GM12878 (cell line): ENCODE results near the gene DLG2. TPM values are rescaled to one million over a fixed set of nuclear protein-coding genes. Genes with fewer than 3 reads are reported as not detected.

ENCODE experiments used
- ATAC-seq: fragments of 200-7000 bp; cut with Tn5 transposase; 3 replicates; pipeline ENCODE4 v1.9.1; 2020; ENCODE audit warnings: mild to moderate bottlenecking, moderate library complexity
- BruUV-seq: library from RNA; stranded (reverse); fragments of 400-500 nt; replicated peaks from 2 replicates; lab custom pipeline; 2021; lab: Mats Ljungman, UMichigan
- CTCF ChIA-PET: fragments of 300-600 bp; sonication (Branson Sonifier 250); formaldehyde crosslinking; extraction: SDS; loops from one replicate; lab custom pipeline; 2021; ENCODE audit warnings: inconsistent platforms; lab: Yijun Ruan, JAX
- POLR2A ChIA-PET: fragments of 350-600 bp; formaldehyde crosslinking; extraction: SDS; loops from one replicate; lab custom pipeline; 2021; ENCODE audit warnings: inconsistent platforms; lab: Charles Lee
- RAD21 ChIA-PET: fragments of 300-600 bp; sonication (Branson Sonifier 250); formaldehyde crosslinking; loops from one replicate; lab custom pipeline; 2023; ENCODE audit warnings: antibody characterized with exemption; ENCODE audit not compliant: unreplicated experiment; lab: Charles Lee
- SMC1A ChIA-PET: fragments of 300-600 bp; sonication (Branson Sonifier 250); formaldehyde crosslinking; loops from one replicate; lab custom pipeline; 2023; ENCODE audit not compliant: unreplicated experiment, uncharacterized antibody; lab: Charles Lee
- DNase-seq: peaks from one replicate; pipeline ENCODE4 v3.0.0-alpha.2; 2011; ENCODE audit warnings: low read depth, low spot score
- FAIRE-seq: peaks from 3 replicates; lab custom pipeline; 2011; peaks lifted over from hg19 to GRCh38; lab: Jason Lieb, UNC
- H2AFZ ChIP-seq: 2 replicates; pipeline ENCODE4 v1.6.0; 2011; ENCODE audit warnings: low read depth, low read length, control low read depth; ENCODE audit not compliant: control insufficient read depth
- H3K27ac ChIP-seq: 2 replicates; pipeline ENCODE4 v1.5.1; 2011; ENCODE audit warnings: control low read depth; ENCODE audit not compliant: control insufficient read depth, insufficient read depth
- H3K27me3 ChIP-seq, 2 experiments: replicated peaks in 1 of 2; 2 replicates each; pipeline versions ENCODE4 v1.6.0 to v1.6.1; 2011; ENCODE audit warnings: low read length in 1 of 2; ENCODE audit not compliant: control insufficient read depth in 2 of 2, insufficient read depth in 2 of 2
- H3K36me3 ChIP-seq, 2 experiments: 2 replicates each; pipeline ENCODE4 v1.5.1; 2011; ENCODE audit warnings: low read length in 1 of 2; ENCODE audit not compliant: control insufficient read depth in 2 of 2, insufficient read depth in 2 of 2
- H3K4me1 ChIP-seq: 2 replicates; pipeline ENCODE4 v1.6.1; 2011; ENCODE audit warnings: mild to moderate bottlenecking, low read length, moderate library complexity, mixed read lengths; ENCODE audit not compliant: control insufficient read depth, insufficient read depth
- H3K4me2 ChIP-seq: 2 replicates; pipeline ENCODE4 v1.6.0; 2011; ENCODE audit warnings: control low read depth; ENCODE audit not compliant: control insufficient read depth, insufficient read depth
- H3K4me3 ChIP-seq: fragments of 200-600 bp; sonication (generic); 2 replicates; pipeline ENCODE4 v1.5.1; 2016
- H3K79me2 ChIP-seq: 2 replicates; pipeline ENCODE4 v1.6.0; 2011; ENCODE audit warnings: low read length; ENCODE audit not compliant: control insufficient read depth, insufficient read depth
- H3K9ac ChIP-seq: 2 replicates; pipeline ENCODE4 v1.8.0; 2011; ENCODE audit warnings: low read length, control low read depth, mixed read lengths; ENCODE audit not compliant: control insufficient read depth, insufficient read depth
- H3K9me3 ChIP-seq: replicated peaks from 3 replicates; pipeline ENCODE4 v1.5.1; 2011; ENCODE audit warnings: mild to moderate bottlenecking, low read length; ENCODE audit not compliant: control insufficient read depth, insufficient read depth
- H4K20me1 ChIP-seq: 2 replicates; pipeline ENCODE4 v1.6.0; 2011; ENCODE audit not compliant: control insufficient read depth, insufficient read depth
- BCL11A ChIP-seq: IDR thresholded peaks from 2 replicates; pipeline ENCODE4 v1.6.1; 2011; ENCODE audit warnings: low read depth, low read length
- CBX3 ChIP-seq: fragments of 200-600 bp; sonication (generic); IDR thresholded peaks from 2 replicates; pipeline ENCODE4 v1.6.1; 2016; ENCODE audit warnings: low read depth, borderline replicate concordance
- DPF2 ChIP-seq: fragments of 450-650 bp; IDR thresholded peaks from 2 replicates; pipeline ENCODE4 v1.6.1; 2017; ENCODE audit warnings: mild to moderate bottlenecking
- MEF2A ChIP-seq: IDR thresholded peaks from 2 replicates; pipeline ENCODE4 v1.6.1; 2011; ENCODE audit warnings: low read depth, mild to moderate bottlenecking, low read length, moderate library complexity; ENCODE audit not compliant: insufficient read depth
- MYB ChIP-seq: fragments of 150-350 bp; IDR thresholded peaks from 2 replicates; pipeline ENCODE4 v1.6.1; 2014; ENCODE audit warnings: mild to moderate bottlenecking, low read depth, low read length, borderline replicate concordance
- NR2C1 ChIP-seq: fragments of 450-650 bp; IDR thresholded peaks from 2 replicates; pipeline ENCODE4 v1.6.1; 2017; ENCODE audit warnings: antibody characterized with exemption, mild to moderate bottlenecking, moderate library complexity
- ZNF622 ChIP-seq: fragments of 450-650 bp; IDR thresholded peaks from 2 replicates; pipeline ENCODE4 v1.6.1; 2017; ENCODE audit warnings: mild to moderate bottlenecking, inconsistent platforms
- WGBS: methylation state at CpG from one replicate; pipeline ENCODE4 v1.1.6; 2016; ENCODE audit warnings: low lambda C conversion rate; ENCODE audit not compliant: insufficient replicate concordance, insufficient coverage; ENCODE audit errors: missing lambda C conversion rate; 5-methylcytosine and 5-hydroxymethylcytosine counted together
- in situ Hi-C: fragments of 300-500 bp; cut with MboI; formaldehyde crosslinking; loops from 9 replicates; pipeline ENCODE4 v1.14.3; 2018; ENCODE audit warnings: mixed read lengths
- intact Hi-C: fragments of 100-400 bp; cut with micrococcal nuclease; formaldehyde crosslinking; loops from one replicate; pipeline ENCODE4 v1.14.2; 2022; ENCODE audit not compliant: unreplicated experiment
- polyA plus RNA-seq, 11 experiments: library from polyadenylated mRNA; depleted of rRNA in 4 of 11; unstranded in 6 of 11; stranded (reverse) in 5 of 11; fragments of >200 nt; fragmentation: Nextera tagmentation in 4 of 11; fragmentation: Illumina TruSeq in 1 of 11; extraction: Ambion mirVana in 4 of 11; extraction: Trizol in 1 of 11; gene quantifications; 1 replicate in 1 of 11; 2 replicates in 10 of 11; pipeline versions ENCODE4 v1.2.1 to v1.2.3, GENCODE V29; 2011 to 2016; ENCODE audit warnings: inconsistent platforms in 2 of 11, missing spikeins in 2 of 11, low read depth in 1 of 11
- total RNA-seq, 4 experiments: library from RNA; depleted of rRNA in 3 of 4; stranded (reverse); fragments of >200 nt in 3 of 4; fragmentation: Illumina TruSeq in 1 of 4; extraction: Trizol in 1 of 4; gene quantifications; 2 replicates each; pipeline versions ENCODE4 v1.2.1 to v1.2.3, GENCODE V29; 2013 to 2021

Gene DLG2
- total and polyA plus RNA-seq, 10 of the 15 experiments (the other 5 are each of a cell fraction or from before 2014, with no cell fraction given), result 0.09 to 0.98 (median 0.35) TPM

- Histone ChIP-seq H3K4me1 (no peaks in the 10 kb centered on the region), H4K20me1 (no peaks in the 10 kb centered on the region)
- POLR2A ChIA-PET, result no interaction called here
- no peak for DNase-seq
- TF ChIP-seq NR2C1, result no peak
- TF ChIP-seq, all 136 proteins: peak for 0
- no peak overlapping the region for H3K27ac ChIP-seq
- ChIA-PET CTCF (no interaction called here), SMC1A (no interaction called here), RAD21 (no interaction called here)
- ATAC-seq (no peak), FAIRE-seq (no peak)
- no peak overlapping the region for H3K4me2 ChIP-seq
- 80% methylated on average over 3 of the region's 3 CpGs for WGBS
- no TSS peak for BruUV-seq
- H3K9me3 ChIP-seq, result no peaks in the 10 kb centered on the region
- no peaks in the 10 kb centered on the region for H3K79me2 ChIP-seq
- H2AFZ ChIP-seq, result no peak overlapping the region
- H3K4me3 ChIP-seq, result no peak overlapping the region
- H3K9ac ChIP-seq, result no peak overlapping the region
- H3K36me3 ChIP-seq, result no peaks in the 10 kb centered on the region
- H3K27me3 ChIP-seq, result no peaks in the 10 kb centered on the region
- in situ Hi-C loops, result no loop called here
- intact Hi-C loops, result no loop called here
These were observed 2125.1 kb downstream of the DLG2 start for GRCh38 chr11:83502041-83502440.

- H3K4me3 ChIP-seq, result no peak overlapping the region
- ATAC-seq, result no peak
- no peaks in the 10 kb centered on the region for H3K4me1 ChIP-seq
- no peaks in the 10 kb centered on the region; a peak in 2 of 4 replicates for H3K27me3 ChIP-seq
- in situ Hi-C loops (no loop called here), intact Hi-C loops (no loop called here)
- H3K36me3 ChIP-seq, result no peaks in the 10 kb centered on the region
- no peak for FAIRE-seq
- H3K4me2 ChIP-seq, result no peak overlapping the region
- ChIA-PET CTCF (interaction anchor here (0.5 kb wide), 1 partner anchor 506 kb away, joined by 4 read pairs; no protein-coding TSS in a partner anchor), RAD21 (no interaction called here), POLR2A (interaction anchor here (0.7 kb wide), 1 partner anchor 47 kb away, joined by 3 read pairs; no protein-coding TSS in a partner anchor), SMC1A (no interaction called here)
- H3K79me2 ChIP-seq, result no peaks in the 10 kb centered on the region
- H3K9me3 ChIP-seq, result no peaks in the 10 kb centered on the region
- no peak overlapping the region for H3K9ac ChIP-seq
- H4K20me1 ChIP-seq, result no peaks in the 10 kb centered on the region
- no peak overlapping the region for H2AFZ ChIP-seq
- TF ChIP-seq CBX3, result no peak
- TF ChIP-seq BCL11A, result no peak
- no peak for TF ChIP-seq MEF2A
- no peak for TF ChIP-seq MYB
- TF ChIP-seq ZNF622, result no peak
- no peak for TF ChIP-seq DPF2
- BruUV-seq, result no TSS peak
- no peak overlapping the region for H3K27ac ChIP-seq
- DNase-seq, result no peak
- WGBS, result 50% methylated on average over 1 of the region's 1 CpG
These were observed 2133.2 kb downstream of the DLG2 start for GRCh38 chr11:83493917-83494316.
